Activated T-helper 1 cell treated with anti-CD3 and anti-CD28 coated beads, Interleukin-12 subunit alpha, Interleukin-12 subunit beta, Interleukin-2, Interleukin-4 antibody, amounts not matched to agents 30 ng/mL and 10 ng/mL and 1 ng/mL, durations not matched to agents 14 hours and 24 hours and 36 hours (primary cell): ENCODE measurements around the gene DMD. TPM values are rescaled to one million over a fixed set of nuclear protein-coding genes. Genes with fewer than 3 reads are reported as not detected.

Experiments
- DNase-seq: peaks from one replicate; pipeline ENCODE4 v3.0.0; 2021; ENCODE audit warnings: low spot score
- H3K27ac Mint-ChIP-seq: one replicate; pipeline ENCODE4 v1.8.0; 2021; ENCODE audit warnings: mild to moderate bottlenecking, mixed read lengths
- H3K27me3 Mint-ChIP-seq: one replicate; pipeline ENCODE4 v1.8.0; 2022; ENCODE audit warnings: mild to moderate bottlenecking, moderate library complexity, mixed read lengths; ENCODE audit not compliant: insufficient read depth
- H3K36me3 Mint-ChIP-seq: one replicate; pipeline ENCODE4 v1.8.0; 2021; ENCODE audit warnings: low read depth, mixed read lengths
- H3K4me1 Mint-ChIP-seq: one replicate; pipeline ENCODE4 v1.8.0; 2021; ENCODE audit warnings: low read depth, mixed read lengths
- H3K4me3 Mint-ChIP-seq: one replicate; pipeline ENCODE4 v1.8.0; 2021; ENCODE audit warnings: mild to moderate bottlenecking, moderate library complexity, mixed read lengths
- H3K9me3 Mint-ChIP-seq: one replicate; pipeline ENCODE4 v1.8.0; 2021; ENCODE audit warnings: mixed read lengths
- intact Hi-C: fragments of 100-400 bp; cut with micrococcal nuclease; formaldehyde crosslinking; loops from one replicate; pipeline ENCODE4 v1.15.1; 2024
- total RNA-seq: library from RNA; stranded (reverse); gene quantifications from 2 replicates; pipeline ENCODE4 v1.2.3, GENCODE V29; 2022

Gene DMD
- total RNA-seq, 1 donor from 2014 or later = 12.8 TPM

GRCh38 chrX:31124536-31124935 lies 2086.8 kb downstream of the DMD start:
- DNase-seq = no peak
- peaks cover 4% of the 10 kb centered on the region for H3K27me3 Mint-ChIP-seq
- peaks cover 9% of the 10 kb centered on the region for H3K36me3 Mint-ChIP-seq
- no peaks in the 10 kb centered on the region for H3K4me1 Mint-ChIP-seq
- no peak overlapping the region for H3K4me3 Mint-ChIP-seq
- intact Hi-C loops = no loop called here
- H3K27ac Mint-ChIP-seq = no peak overlapping the region
- H3K9me3 Mint-ChIP-seq = peaks cover 11% of the 10 kb centered on the region

- no peaks in the 10 kb centered on the region for H3K4me1 Mint-ChIP-seq
- H3K9me3 Mint-ChIP-seq = peaks cover 11% of the 10 kb centered on the region
- intact Hi-C loops = no loop called here
- no peak for DNase-seq
- no peak overlapping the region for H3K27ac Mint-ChIP-seq
- H3K4me3 Mint-ChIP-seq = no peak overlapping the region
- H3K36me3 Mint-ChIP-seq = peaks cover 9% of the 10 kb centered on the region
- peaks cover 4% of the 10 kb centered on the region for H3K27me3 Mint-ChIP-seq
These were observed 2088.0 kb downstream of the DMD start for GRCh38 chrX:31123335-31123734.

- no peak for DNase-seq
- peaks cover 20% of the 10 kb centered on the region for H3K4me1 Mint-ChIP-seq
These were observed 2094.1 kb downstream of the DMD start for GRCh38 chrX:31117266-31117665.

GRCh38 chrX:31115398-31115797 lies 2096.0 kb downstream of the DMD start:
- Mint-ChIP-seq H3K27me3 (peaks cover 2% of the 10 kb centered on the region), H3K4me1 (peaks cover 30% of the 10 kb centered on the region), H3K4me3 (no peak overlapping the region), H3K27ac (no peak overlapping the region), H3K9me3 (peaks cover 4% of the 10 kb centered on the region), H3K36me3 (no peaks in the 10 kb centered on the region)
- intact Hi-C loops = no loop called here
- DNase-seq = no peak

More at GRCh38 chrX:31117266-31117665, 2094.1 kb downstream of the DMD start:
- Mint-ChIP-seq H3K27me3 (peaks cover 4% of the 10 kb centered on the region), H3K9me3 (peaks cover 4% of the 10 kb centered on the region), H3K27ac (no peak overlapping the region), H3K4me3 (no peak overlapping the region), H3K36me3 (no peaks in the 10 kb centered on the region)
- intact Hi-C loops = no loop called here

GRCh38 chrX:31114858-31115257 lies 2096.5 kb downstream of the DMD start:
- intact Hi-C loops = loop anchor here (5.0 kb wide), 1 partner anchor 62 kb away; no protein-coding TSS in a partner anchor
- H3K36me3 Mint-ChIP-seq = no peaks in the 10 kb centered on the region
- peaks cover 4% of the 10 kb centered on the region for H3K9me3 Mint-ChIP-seq

GRCh38 chrX:31112226-31112999 lies 2098.9 kb downstream of the DMD start:
- Mint-ChIP-seq H3K27ac (peak overlapping the region; percentile 87), H3K4me3 (peak overlapping the region; percentile 0)

More at GRCh38 chrX:31114858-31115257, 2096.5 kb downstream of the DMD start:
- Mint-ChIP-seq H3K27me3 (peaks cover 2% of the 10 kb centered on the region), H3K4me3 (no peak overlapping the region), H3K27ac (no peak overlapping the region), H3K4me1 (peaks cover 30% of the 10 kb centered on the region)
- no peak for DNase-seq

GRCh38 chrX:31110657-31111056 lies 2100.7 kb downstream of the DMD start:
- no peak for DNase-seq
- Mint-ChIP-seq H3K4me3 (no peak overlapping the region), H3K9me3 (peaks cover 15% of the 10 kb centered on the region), H3K36me3 (peaks cover 6% of the 10 kb centered on the region), H3K27me3 (peaks cover 2% of the 10 kb centered on the region), H3K27ac (no peak overlapping the region), H3K4me1 (peaks cover 23% of the 10 kb centered on the region)
- intact Hi-C loops = loop anchor here (5.0 kb wide), 1 partner anchor 67 kb away; no protein-coding TSS in a partner anchor

More at GRCh38 chrX:31112226-31112999, 2098.9 kb downstream of the DMD start:
- Mint-ChIP-seq H3K27me3 (peaks cover 2% of the 10 kb centered on the region), H3K4me1 (peaks cover 30% of the 10 kb centered on the region), H3K9me3 (peaks cover 4% of the 10 kb centered on the region), H3K36me3 (no peaks in the 10 kb centered on the region)
- no peak for DNase-seq
- intact Hi-C loops = loop anchor here (5.0 kb wide), 1 partner anchor 65 kb away; no protein-coding TSS in a partner anchor

- Mint-ChIP-seq H3K9me3 (peaks cover 17% of the 10 kb centered on the region), H3K27me3 (no peaks in the 10 kb centered on the region), H3K27ac (peak overlapping the region; percentile 86), H3K4me1 (peaks cover 34% of the 10 kb centered on the region), H3K4me3 (no peak overlapping the region), H3K36me3 (peaks cover 8% of the 10 kb centered on the region)
- intact Hi-C loops = loop anchor here (1.0 to 10.0 kb wide), 8 partner anchors 8 to 525 kb away; partner anchors contain the start of genes GK, TAB3 and TASL
- peak; percentile 59 for DNase-seq
These were observed 2111.7 kb downstream of the DMD start for GRCh38 chrX:31099536-31100090.

- no peaks in the 10 kb centered on the region for H3K27me3 Mint-ChIP-seq
- H3K4me3 Mint-ChIP-seq = no peak overlapping the region
- DNase-seq = no peak
- peaks cover 8% of the 10 kb centered on the region for H3K36me3 Mint-ChIP-seq
- peaks cover 19% of the 10 kb centered on the region for H3K9me3 Mint-ChIP-seq
- H3K4me1 Mint-ChIP-seq = peaks cover 48% of the 10 kb centered on the region
- H3K27ac Mint-ChIP-seq = no peak overlapping the region
- intact Hi-C loops = loop anchor here (2.0 to 10.0 kb wide), 4 partner anchors 77 to 523 kb away; partner anchors contain the start of genes GK, TAB3 and TASL
These were observed 2113.3 kb downstream of the DMD start for GRCh38 chrX:31098079-31098478.

- H3K9me3 Mint-ChIP-seq = peaks cover 25% of the 10 kb centered on the region
- peak overlapping the region; percentile 92 for H3K27ac Mint-ChIP-seq
- H3K27me3 Mint-ChIP-seq = peaks cover 2% of the 10 kb centered on the region
- H3K4me3 Mint-ChIP-seq = peak overlapping the region; percentile 61
- no peak for DNase-seq
- intact Hi-C loops = loop anchor here (1.0 to 10.0 kb wide), 4 partner anchors 36 to 519 kb away; partner anchors contain the start of genes GK and TASL
- peaks cover 45% of the 10 kb centered on the region for H3K4me1 Mint-ChIP-seq
- peaks cover 8% of the 10 kb centered on the region for H3K36me3 Mint-ChIP-seq
These were observed 2117.7 kb downstream of the DMD start for GRCh38 chrX:31093639-31093975.

- Mint-ChIP-seq H3K9me3 (peaks cover 25% of the 10 kb centered on the region), H3K27me3 (peaks cover 2% of the 10 kb centered on the region), H3K36me3 (peaks cover 8% of the 10 kb centered on the region), H3K4me1 (peaks cover 46% of the 10 kb centered on the region), H3K4me3 (peak overlapping the region; percentile 61), H3K27ac (peak overlapping the region; percentile 92)
- DNase-seq = no peak
- intact Hi-C loops = loop anchor here (1.0 to 10.0 kb wide), 4 partner anchors 36 to 518 kb away; partner anchors contain the start of genes GK and TASL
These were observed 2118.2 kb downstream of the DMD start for GRCh38 chrX:31092970-31093638.

- peaks cover 50% of the 10 kb centered on the region for H3K4me1 Mint-ChIP-seq
- no peak for DNase-seq
- peaks cover 2% of the 10 kb centered on the region for H3K27me3 Mint-ChIP-seq
- peak overlapping the region; percentile 61 for H3K4me3 Mint-ChIP-seq
- peaks cover 25% of the 10 kb centered on the region for H3K9me3 Mint-ChIP-seq
- H3K36me3 Mint-ChIP-seq = peaks cover 8% of the 10 kb centered on the region
- intact Hi-C loops = loop anchor here (10.0 kb wide), 3 partner anchors 82 to 518 kb away; partner anchors contain the start of genes GK and TASL
- peak overlapping the region; percentile 92 for H3K27ac Mint-ChIP-seq
These were observed 2118.9 kb downstream of the DMD start for GRCh38 chrX:31092476-31092875.
